ENCODE results near the gene GALNT3.

The GALNT3 gene

GRCh38 chr2:165795011-165795410 lies 964 bp upstream of the GALNT3 start:
- DNase-seq = no peak

- DNase-seq = peak; percentile 68
These were observed 485 bp upstream of the GALNT3 start for GRCh38 chr2:165794536-165794928.

GRCh38 chr2:165793161-165793778 lies 777 bp downstream of the GALNT3 start:
- peak; percentile 44 for DNase-seq

- no peak for DNase-seq
These were observed 2.0 kb downstream of the GALNT3 start for GRCh38 chr2:165792104-165792454.

GRCh38 chr2:165791421-165792103 lies 2.5 kb downstream of the GALNT3 start:
- DNase-seq = no peak

GRCh38 chr2:165790466-165790865 lies 3.6 kb downstream of the GALNT3 start:
- no peak for DNase-seq

GRCh38 chr2:165787334-165787733 lies 6.7 kb downstream of the GALNT3 start:
- no peak for DNase-seq

GRCh38 chr2:165779706-165780105 lies 14.3 kb downstream of the GALNT3 start:
- no peak for DNase-seq

- DNase-seq = no peak
These were observed 15.2 kb downstream of the GALNT3 start for GRCh38 chr2:165778653-165779451.

- DNase-seq = no peak
These were observed 15.9 kb downstream of the GALNT3 start for GRCh38 chr2:165778187-165778556.

- no peak for DNase-seq
These were observed 16.4 kb downstream of the GALNT3 start for GRCh38 chr2:165777522-165778186.

- no peak for DNase-seq
These were observed 17.3 kb downstream of the GALNT3 start for GRCh38 chr2:165776796-165777195.

GRCh38 chr2:165776013-165776412 lies 18.0 kb downstream of the GALNT3 start:
- DNase-seq = no peak

- no peak for DNase-seq
These were observed 20.4 kb downstream of the GALNT3 start for GRCh38 chr2:165773684-165774083.

- DNase-seq = no peak
These were observed 21.9 kb downstream of the GALNT3 start for GRCh38 chr2:165772183-165772582.

- no peak for DNase-seq
These were observed 27.6 kb downstream of the GALNT3 start for GRCh38 chr2:165766326-165766927.

GRCh38 chr2:165762723-165763122 lies 31.3 kb downstream of the GALNT3 start:
- no peak for DNase-seq

- no peak for DNase-seq
These were observed 36.0 kb downstream of the GALNT3 start for GRCh38 chr2:165757906-165758675.

- DNase-seq = no peak
These were observed 47.5 kb downstream of the GALNT3 start for GRCh38 chr2:165746501-165746900.

GRCh38 chr2:165745916-165746315 lies 48.1 kb downstream of the GALNT3 start:
- no peak for DNase-seq

GRCh38 chr2:165743442-165743841 lies 50.6 kb downstream of the GALNT3 start:
- DNase-seq = no peak

- DNase-seq = no peak
These were observed 68.6 kb downstream of the GALNT3 start for GRCh38 chr2:165725421-165725820.

Data from femur (tissue), 1 donor.